T-helper 2 cell (primary cell): ENCODE measurements around the gene MAP4K4.
"Not testable (repeated sequence)": the region's sequence is repeated elsewhere in the genome, so short reads cannot be mapped to it uniquely, and the experiment has no call there.

Experiments used
- DNase-seq, 5 experiments: peaks; one replicate each; pipeline versions ENCODE4 v3.0.0 to v3.0.0-alpha.2; 2012 to 2022

MAP4K4 gene

GRCh38 chr2:101744832-101745231 lies 47.3 kb downstream of the MAP4K4 start:
- no peak for DNase-seq

- peak in 1 of 5 experiments; percentile 50 for DNase-seq
Measured at GRCh38 chr2:101745711-101746694, 48.5 kb downstream of the MAP4K4 start.

- DNase-seq: no peak
Measured at GRCh38 chr2:101748000-101748399, 50.5 kb downstream of the MAP4K4 start.

GRCh38 chr2:101748462-101748861 lies 51.0 kb downstream of the MAP4K4 start:
- DNase-seq: not testable (repeated sequence)

GRCh38 chr2:101750688-101751087 lies 53.2 kb downstream of the MAP4K4 start:
- no peak for DNase-seq

GRCh38 chr2:101751276-101751815 lies 53.8 kb downstream of the MAP4K4 start:
- no peak for DNase-seq

GRCh38 chr2:101751875-101752619 lies 54.5 kb downstream of the MAP4K4 start:
- no peak for DNase-seq

- DNase-seq: no peak
Measured at GRCh38 chr2:101752716-101753616, 55.5 kb downstream of the MAP4K4 start.

- DNase-seq: peak in 1 of 5 experiments; percentile 28
Measured at GRCh38 chr2:101753720-101754490, 56.4 kb downstream of the MAP4K4 start.

- no peak for DNase-seq
Measured at GRCh38 chr2:101754618-101755017, 57.1 kb downstream of the MAP4K4 start.

- DNase-seq: no peak
Measured at GRCh38 chr2:101756266-101756665, 58.8 kb downstream of the MAP4K4 start.

- DNase-seq: peak in 1 of 5 experiments; percentile 73
Measured at GRCh38 chr2:101758001-101758400, 60.5 kb downstream of the MAP4K4 start.

GRCh38 chr2:101759162-101759561 lies 61.7 kb downstream of the MAP4K4 start:
- no peak for DNase-seq

GRCh38 chr2:101762451-101763171 lies 65.1 kb downstream of the MAP4K4 start:
- no peak for DNase-seq

GRCh38 chr2:101763496-101764333 lies 66.2 kb downstream of the MAP4K4 start:
- no peak for DNase-seq

- DNase-seq: no peak
Measured at GRCh38 chr2:101766337-101766736, 68.8 kb downstream of the MAP4K4 start.

GRCh38 chr2:101766871-101767739 lies 69.6 kb downstream of the MAP4K4 start:
- no peak for DNase-seq

GRCh38 chr2:101768556-101769220 lies 71.2 kb downstream of the MAP4K4 start:
- DNase-seq: peak in 1 of 5 experiments; percentile 73
